Measurements from ENCODE around the gene CYB561D2.

DNA sequence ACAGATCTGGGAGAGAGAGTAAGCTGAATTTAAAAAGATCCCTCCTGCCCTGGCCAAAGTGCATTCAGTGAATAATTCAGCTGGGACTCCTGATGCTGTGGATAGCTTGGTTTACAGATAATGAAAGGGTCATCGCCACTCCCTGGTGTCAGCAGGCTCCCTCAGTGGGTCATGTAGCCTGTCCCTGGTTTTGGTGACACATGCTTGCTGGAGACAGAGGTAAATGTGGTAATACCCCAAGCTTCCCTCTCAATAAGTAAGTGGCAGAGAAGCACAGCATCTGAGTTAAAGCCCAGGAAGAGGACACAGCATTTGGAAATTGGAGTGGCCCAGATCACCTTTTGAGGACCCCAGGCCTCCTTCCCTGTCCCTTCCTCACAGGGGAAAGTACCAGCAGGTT lies 6.8 kb downstream of the CYB561D2 start:
- TF ChIP-seq, protein P1, sequence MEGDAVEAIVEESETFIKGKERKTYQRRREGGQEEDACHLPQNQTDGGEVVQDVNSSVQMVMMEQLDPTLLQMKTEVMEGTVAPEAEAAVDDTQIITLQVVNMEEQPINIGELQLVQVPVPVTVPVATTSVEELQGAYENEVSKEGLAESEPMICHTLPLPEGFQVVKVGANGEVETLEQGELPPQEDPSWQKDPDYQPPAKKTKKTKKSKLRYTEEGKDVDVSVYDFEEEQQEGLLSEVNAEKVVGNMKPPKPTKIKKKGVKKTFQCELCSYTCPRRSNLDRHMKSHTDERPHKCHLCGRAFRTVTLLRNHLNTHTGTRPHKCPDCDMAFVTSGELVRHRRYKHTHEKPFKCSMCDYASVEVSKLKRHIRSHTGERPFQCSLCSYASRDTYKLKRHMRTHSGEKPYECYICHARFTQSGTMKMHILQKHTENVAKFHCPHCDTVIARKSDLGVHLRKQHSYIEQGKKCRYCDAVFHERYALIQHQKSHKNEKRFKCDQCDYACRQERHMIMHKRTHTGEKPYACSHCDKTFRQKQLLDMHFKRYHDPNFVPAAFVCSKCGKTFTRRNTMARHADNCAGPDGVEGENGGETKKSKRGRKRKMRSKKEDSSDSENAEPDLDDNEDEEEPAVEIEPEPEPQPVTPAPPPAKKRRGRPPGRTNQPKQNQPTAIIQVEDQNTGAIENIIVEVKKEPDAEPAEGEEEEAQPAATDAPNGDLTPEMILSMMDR (IDR thresholded peaks at IDR 0.05 in 2 of 3, conservative IDR thresholded peaks at IDR 0.05 in 1 of 3; ENCODE audit: borderline replicate concordance in 1 of 3, insufficient read depth in 1 of 3, low read depth in 2 of 3, low read length in 2 of 3): no peak
- TF ChIP-seq EZH2 (IDR thresholded peaks at IDR 0.05): no peak
- TF ChIP-seq, protein P2, sequence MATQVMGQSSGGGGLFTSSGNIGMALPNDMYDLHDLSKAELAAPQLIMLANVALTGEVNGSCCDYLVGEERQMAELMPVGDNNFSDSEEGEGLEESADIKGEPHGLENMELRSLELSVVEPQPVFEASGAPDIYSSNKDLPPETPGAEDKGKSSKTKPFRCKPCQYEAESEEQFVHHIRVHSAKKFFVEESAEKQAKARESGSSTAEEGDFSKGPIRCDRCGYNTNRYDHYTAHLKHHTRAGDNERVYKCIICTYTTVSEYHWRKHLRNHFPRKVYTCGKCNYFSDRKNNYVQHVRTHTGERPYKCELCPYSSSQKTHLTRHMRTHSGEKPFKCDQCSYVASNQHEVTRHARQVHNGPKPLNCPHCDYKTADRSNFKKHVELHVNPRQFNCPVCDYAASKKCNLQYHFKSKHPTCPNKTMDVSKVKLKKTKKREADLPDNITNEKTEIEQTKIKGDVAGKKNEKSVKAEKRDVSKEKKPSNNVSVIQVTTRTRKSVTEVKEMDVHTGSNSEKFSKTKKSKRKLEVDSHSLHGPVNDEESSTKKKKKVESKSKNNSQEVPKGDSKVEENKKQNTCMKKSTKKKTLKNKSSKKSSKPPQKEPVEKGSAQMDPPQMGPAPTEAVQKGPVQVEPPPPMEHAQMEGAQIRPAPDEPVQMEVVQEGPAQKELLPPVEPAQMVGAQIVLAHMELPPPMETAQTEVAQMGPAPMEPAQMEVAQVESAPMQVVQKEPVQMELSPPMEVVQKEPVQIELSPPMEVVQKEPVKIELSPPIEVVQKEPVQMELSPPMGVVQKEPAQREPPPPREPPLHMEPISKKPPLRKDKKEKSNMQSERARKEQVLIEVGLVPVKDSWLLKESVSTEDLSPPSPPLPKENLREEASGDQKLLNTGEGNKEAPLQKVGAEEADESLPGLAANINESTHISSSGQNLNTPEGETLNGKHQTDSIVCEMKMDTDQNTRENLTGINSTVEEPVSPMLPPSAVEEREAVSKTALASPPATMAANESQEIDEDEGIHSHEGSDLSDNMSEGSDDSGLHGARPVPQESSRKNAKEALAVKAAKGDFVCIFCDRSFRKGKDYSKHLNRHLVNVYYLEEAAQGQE (IDR thresholded peaks at IDR 0.05; ENCODE audit: low read depth): no peak
- no peak for TF ChIP-seq JUND (IDR thresholded peaks at IDR 0.05)
- TF ChIP-seq, protein P3, sequence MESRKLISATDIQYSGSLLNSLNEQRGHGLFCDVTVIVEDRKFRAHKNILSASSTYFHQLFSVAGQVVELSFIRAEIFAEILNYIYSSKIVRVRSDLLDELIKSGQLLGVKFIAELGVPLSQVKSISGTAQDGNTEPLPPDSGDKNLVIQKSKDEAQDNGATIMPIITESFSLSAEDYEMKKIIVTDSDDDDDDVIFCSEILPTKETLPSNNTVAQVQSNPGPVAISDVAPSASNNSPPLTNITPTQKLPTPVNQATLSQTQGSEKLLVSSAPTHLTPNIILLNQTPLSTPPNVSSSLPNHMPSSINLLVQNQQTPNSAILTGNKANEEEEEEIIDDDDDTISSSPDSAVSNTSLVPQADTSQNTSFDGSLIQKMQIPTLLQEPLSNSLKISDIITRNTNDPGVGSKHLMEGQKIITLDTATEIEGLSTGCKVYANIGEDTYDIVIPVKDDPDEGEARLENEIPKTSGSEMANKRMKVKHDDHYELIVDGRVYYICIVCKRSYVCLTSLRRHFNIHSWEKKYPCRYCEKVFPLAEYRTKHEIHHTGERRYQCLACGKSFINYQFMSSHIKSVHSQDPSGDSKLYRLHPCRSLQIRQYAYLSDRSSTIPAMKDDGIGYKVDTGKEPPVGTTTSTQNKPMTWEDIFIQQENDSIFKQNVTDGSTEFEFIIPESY (IDR thresholded peaks at IDR 0.05; ENCODE audit: extremely low read depth, insufficient replicate concordance, low read length): no peak
- no peak for TF ChIP-seq SIN3A (IDR thresholded peaks at IDR 0.05; ENCODE audit: low read depth)

All from HCT116 (cell line).